ENCODE measurements around the gene ERICH4. TPM values are rescaled to one million over a fixed set of nuclear protein-coding genes. Genes with fewer than 3 reads are reported as not detected.

ERICH4 gene
- total and polyA plus RNA-seq, 2 of the 8 experiments (the other 6 are each of a cell fraction or from before 2014, with no cell fraction given): not detected

DNA sequence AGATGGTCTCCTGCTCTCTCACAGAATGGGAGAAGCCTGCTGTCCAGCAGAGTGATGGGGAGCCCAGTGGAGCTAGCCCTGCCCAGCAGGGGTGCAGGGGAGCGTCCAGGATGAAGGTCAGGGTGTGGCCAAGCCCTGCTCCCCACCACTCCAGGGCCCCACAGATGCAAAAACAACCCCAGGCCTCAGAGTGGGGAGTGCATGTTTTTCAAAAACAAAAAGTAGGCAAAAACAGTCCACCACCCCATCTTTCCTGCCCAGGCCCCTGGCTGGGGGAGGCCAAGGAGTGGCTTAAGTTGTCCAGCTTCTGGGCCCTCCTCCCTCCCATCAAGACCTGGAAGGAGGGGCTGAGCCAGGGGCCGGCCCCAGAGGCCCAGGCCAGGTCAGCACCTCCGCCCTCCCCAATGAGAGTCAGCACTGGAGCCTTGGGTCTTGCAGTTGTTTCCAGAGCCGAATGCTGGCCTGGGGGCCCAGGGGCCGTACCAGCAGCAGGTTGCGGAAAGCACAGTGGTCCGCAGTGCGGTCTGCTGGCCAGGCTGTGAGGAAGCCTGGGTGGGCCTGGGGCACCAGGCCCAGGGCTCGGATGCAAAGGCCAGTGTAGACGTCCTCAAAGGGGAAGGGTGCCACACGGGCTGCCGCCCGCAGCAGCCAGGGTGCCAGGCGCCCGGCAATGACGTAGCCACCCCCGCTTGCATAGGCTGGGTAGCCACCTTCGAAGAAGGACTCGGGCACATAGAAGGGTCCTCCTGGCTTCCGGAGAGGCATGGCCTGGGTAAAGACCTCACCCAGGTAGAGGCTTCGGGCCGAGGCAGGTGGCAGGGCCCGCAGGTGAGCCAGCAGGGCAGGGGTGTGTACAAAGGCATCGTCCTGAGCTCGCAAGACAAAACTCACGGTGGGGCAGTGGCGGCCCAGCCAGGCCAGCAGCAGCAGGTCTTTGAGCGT lies 17.5 kb upstream of the ERICH4 start:
- Histone ChIP-seq H4K20me1 (replicated peaks in 1 of 2; ENCODE audit: control insufficient read depth in 1 of 2, insufficient read depth in 2 of 2, low read length in 2 of 2) (no peaks in the 10 kb centered on the region), H3K4me1 (replicated peaks in 1 of 4; ENCODE audit: control insufficient read depth in 3 of 4, insufficient read depth in 4 of 4, low read length in 3 of 4) (peaks cover 0 to 18% (median 4%) of the 10 kb centered on the region in 4 experiments; a peak in 5 of 7 replicates), H3K79me2 (ENCODE audit: control insufficient read depth in 1 of 2, insufficient read depth in 2 of 2, low read length in 2 of 2) (no peaks in the 10 kb centered on the region), H3K4me3 (ENCODE audit: extremely low read depth in 1 of 4, insufficient read depth in 2 of 4, low read depth in 3 of 4, low read length in 4 of 4) (no peak overlapping the region), H3K14ac (ENCODE audit: insufficient read length) (no peak overlapping the region), H3K36me3 (ENCODE audit: control insufficient read depth in 2 of 4, insufficient read depth in 4 of 4, low read length in 3 of 4) (peaks cover 0 to 3% (median 2%) of the 10 kb centered on the region in 4 experiments; a peak in 3 of 8 replicates), H4K8ac (ENCODE audit: extremely low read depth, insufficient read depth, low read length) (no peak overlapping the region; the same call in 1 of the 2 replicates), H4K91ac (replicated peaks; ENCODE audit: insufficient read length, low read length) (no peak overlapping the region), H2BK120ac (replicated peaks; ENCODE audit: low read depth, low read length) (no peak overlapping the region), H3K79me1 (ENCODE audit: low read depth, low read length) (no peaks in the 10 kb centered on the region), H2BK12ac (ENCODE audit: low read depth, low read length) (no peak overlapping the region), H3K18ac (ENCODE audit: extremely low read depth, low read length) (no peak overlapping the region), H2AFZ (ENCODE audit: low read length) (no peak overlapping the region), H3K9me3 (ENCODE audit: insufficient read depth in 2 of 2, low read depth in 1 of 2, low read length in 1 of 2) (no peaks in the 10 kb centered on the region), H3K9ac (replicated peaks in 1 of 4; ENCODE audit: extremely low read depth in 1 of 4, low read depth in 3 of 4, low read length in 3 of 4) (no peak overlapping the region), H2BK20ac (ENCODE audit: low read length) (no peak overlapping the region), H3K4ac (replicated peaks; ENCODE audit: insufficient read length, low read depth, low read length) (no peak overlapping the region), H3K27ac (ENCODE audit: low read depth, low read length) (no peak overlapping the region), H3K27me3 (replicated peaks in 1 of 4; ENCODE audit: control insufficient read depth in 3 of 4, extremely low read depth in 1 of 4, insufficient read depth in 3 of 4, low read length in 3 of 4) (no peaks in the 10 kb centered on the region), H3K4me2 (ENCODE audit: insufficient read depth in 1 of 2, low read depth in 2 of 2, low read length in 2 of 2) (no peak overlapping the region), H2AK5ac (ENCODE audit: low read depth, low read length) (no peak overlapping the region), H3K23me2 (ENCODE audit: low read depth, low read length) (peaks cover 10% of the 10 kb centered on the region), H2BK15ac (ENCODE audit: low read length) (no peak overlapping the region), H3K56ac (replicated peaks; ENCODE audit: insufficient read length, low read depth, low read length) (no peak overlapping the region), H2BK5ac (ENCODE audit: low read depth, low read length) (no peak overlapping the region), H3K23ac (ENCODE audit: insufficient read length) (no peak overlapping the region), H4K5ac (ENCODE audit: insufficient read length, low read depth, low read length) (no peak overlapping the region)
- ChIA-PET POLR2A (ENCODE audit: partially characterized antibody) (interaction anchor here (1.0 to 5.1 kb wide), 3 partner anchors 12 to 33 kb away, joined by 4 to 87 read pairs (median 5); partner anchors contain the start of gene DMAC2), CTCF (ENCODE audit: partially characterized antibody) (interaction anchor here (1.4 to 3.8 kb wide), 4 partner anchors 10 to 145 kb away, joined by 3 to 34 read pairs (median 4); partner anchors contain the start of gene DMAC2)
- DNase-seq (ENCODE audit: low read depth in 1 of 2, low spot score in 2 of 2) (no peak), FAIRE-seq (no peak)
- no peak for TF ChIP-seq POU5F1 (IDR thresholded peaks at IDR 0.05; ENCODE audit: low read depth, low read length)
- no peak for TF ChIP-seq KDM4A (IDR thresholded peaks at IDR 0.05; ENCODE audit: low read depth, low read length, severe bottlenecking)
- no peak for TF ChIP-seq TAF7 (optimal IDR thresholded peaks at IDR 0.05; ENCODE audit: borderline replicate concordance, low read depth, low read length)
- no peak for TF ChIP-seq BACH1 (IDR thresholded peaks at IDR 0.05; ENCODE audit: low read length)
- TF ChIP-seq CTCF (IDR thresholded peaks at IDR 0.05; ENCODE audit: control extremely low read depth in 1 of 3, insufficient read depth in 1 of 3, low read depth in 1 of 3, low read length in 3 of 3): no peak
- TF ChIP-seq RBBP5 (IDR thresholded peaks at IDR 0.05; ENCODE audit: borderline replicate concordance, low read depth, low read length): no peak
- TF ChIP-seq CHD2 (IDR thresholded peaks at IDR 0.05; ENCODE audit: low read length): no peak
- TF ChIP-seq RFX5 (IDR thresholded peaks at IDR 0.05; ENCODE audit: borderline replicate concordance, low read depth, low read length): no peak
- no peak for TF ChIP-seq ASH2L (IDR thresholded peaks at IDR 0.05; ENCODE audit: low read length)
- 88% methylated on average over 22 of the region's 28 CpGs; no CpG with 5 or more reads in 1 of the 2 experiments for WGBS, 2 experiments (ENCODE audit: extremely low coverage in 1 of 2, insufficient coverage in 1 of 2, insufficient read length in 1 of 2, insufficient replicate concordance in 2 of 2, low coverage in 1 of 2, low lambda C conversion rate in 2 of 2, missing lambda C conversion rate in 1 of 2)
